AG10803 (cell line): ENCODE results near the gene GSTA3.
"Not testable (repeated sequence)": the region's sequence is repeated elsewhere in the genome, so short reads cannot be mapped to it uniquely, and the experiment has no call there.

Experiments
- DNase-seq: peaks from one replicate; pipeline ENCODE4 v3.0.0; 2010; ENCODE audit warnings: low read depth
- H3K4me3 ChIP-seq: 2 replicates; pipeline ENCODE4 v1.5.1; 2011; ENCODE audit warnings: mild to moderate bottlenecking, low read length, control low read depth
- TF ChIP-seq, protein P1 (sequence below): conservative IDR thresholded peaks from 2 replicates; pipeline ENCODE4 v1.5.1; 2011; ENCODE audit warnings: mild to moderate bottlenecking, low read length, control low read depth, inconsistent platforms

Gene GSTA3

DNA sequence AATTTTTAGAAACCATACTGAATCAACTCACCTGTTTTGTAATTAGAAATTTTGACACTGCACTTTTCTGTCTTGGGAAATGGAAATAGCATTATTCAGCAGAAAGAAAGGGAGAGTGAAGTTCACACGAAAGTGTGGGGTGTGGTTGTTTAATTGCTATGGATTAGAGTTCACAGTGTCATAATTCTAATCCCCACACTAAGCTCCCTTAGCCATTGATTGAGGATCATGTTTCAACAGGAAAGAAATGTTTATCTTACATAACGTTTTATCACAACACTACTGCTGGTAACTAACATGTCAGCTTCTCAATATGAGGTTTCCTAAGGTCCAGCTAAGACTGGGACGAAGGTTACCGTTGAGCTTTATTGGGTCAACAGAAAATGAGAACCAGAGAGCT is 37.5 kb downstream of the GSTA3 start:
- TF ChIP-seq, protein P1, sequence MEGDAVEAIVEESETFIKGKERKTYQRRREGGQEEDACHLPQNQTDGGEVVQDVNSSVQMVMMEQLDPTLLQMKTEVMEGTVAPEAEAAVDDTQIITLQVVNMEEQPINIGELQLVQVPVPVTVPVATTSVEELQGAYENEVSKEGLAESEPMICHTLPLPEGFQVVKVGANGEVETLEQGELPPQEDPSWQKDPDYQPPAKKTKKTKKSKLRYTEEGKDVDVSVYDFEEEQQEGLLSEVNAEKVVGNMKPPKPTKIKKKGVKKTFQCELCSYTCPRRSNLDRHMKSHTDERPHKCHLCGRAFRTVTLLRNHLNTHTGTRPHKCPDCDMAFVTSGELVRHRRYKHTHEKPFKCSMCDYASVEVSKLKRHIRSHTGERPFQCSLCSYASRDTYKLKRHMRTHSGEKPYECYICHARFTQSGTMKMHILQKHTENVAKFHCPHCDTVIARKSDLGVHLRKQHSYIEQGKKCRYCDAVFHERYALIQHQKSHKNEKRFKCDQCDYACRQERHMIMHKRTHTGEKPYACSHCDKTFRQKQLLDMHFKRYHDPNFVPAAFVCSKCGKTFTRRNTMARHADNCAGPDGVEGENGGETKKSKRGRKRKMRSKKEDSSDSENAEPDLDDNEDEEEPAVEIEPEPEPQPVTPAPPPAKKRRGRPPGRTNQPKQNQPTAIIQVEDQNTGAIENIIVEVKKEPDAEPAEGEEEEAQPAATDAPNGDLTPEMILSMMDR = no peak
- H3K4me3 ChIP-seq = no peak overlapping the region
- no peak for DNase-seq

DNA sequence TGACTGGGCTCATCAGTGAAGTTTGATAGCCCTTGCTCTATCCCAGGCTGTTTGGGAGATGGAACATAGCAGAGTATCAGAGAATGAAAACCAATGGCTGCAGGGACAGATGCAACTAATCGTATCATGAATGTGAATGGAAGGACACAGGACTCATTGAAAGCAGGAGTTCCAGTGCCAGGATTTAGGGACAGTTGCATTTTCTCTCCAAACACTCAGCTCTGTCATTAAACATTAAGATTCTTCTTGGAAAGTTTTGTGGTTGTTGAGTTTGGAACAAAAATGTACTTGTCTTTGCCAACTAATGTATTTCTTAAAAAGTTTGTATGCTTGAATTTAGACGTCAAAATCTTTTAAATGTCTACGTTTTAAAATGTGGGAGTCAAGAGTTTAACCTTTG is 37.9 kb downstream of the GSTA3 start:
- H3K4me3 ChIP-seq = no peak overlapping the region
- TF ChIP-seq, protein P1 = no peak
- DNase-seq = no peak

DNA sequence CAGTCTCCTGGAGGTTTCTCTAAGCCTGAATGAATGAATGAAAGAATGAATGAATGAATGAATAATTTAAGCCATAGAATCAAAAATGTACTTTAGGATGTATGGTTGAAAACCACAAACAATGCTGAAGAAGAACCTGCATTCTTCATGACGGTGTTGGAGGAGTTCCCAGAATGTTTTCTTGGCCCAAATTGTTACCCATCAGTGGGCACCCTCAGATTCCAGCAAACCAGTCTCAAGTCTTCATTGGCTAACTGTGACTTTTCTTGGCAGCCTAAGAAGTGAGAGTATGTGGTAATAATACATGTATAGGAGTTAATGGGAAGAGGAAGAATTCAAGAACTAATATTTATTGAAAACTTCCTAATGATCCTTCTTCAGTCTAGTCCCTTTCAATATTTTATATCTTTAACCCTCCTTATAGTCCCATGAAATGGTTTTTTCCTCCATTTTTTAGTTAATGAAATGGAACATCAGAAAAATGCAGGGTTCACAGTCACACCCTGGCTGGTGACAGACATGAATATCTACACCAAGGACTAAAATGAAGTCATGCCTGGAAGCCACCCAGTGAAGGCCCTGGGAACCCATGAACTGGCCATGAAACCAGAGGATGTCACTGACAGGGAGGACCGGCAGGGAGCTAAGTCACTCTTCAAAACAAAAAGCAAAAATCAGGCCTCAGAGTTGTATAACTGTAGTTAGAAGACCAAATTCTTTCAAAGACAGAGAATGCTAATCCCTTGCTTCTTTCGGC is 39.0 kb downstream of the GSTA3 start:
- not testable (repeated sequence) for H3K4me3 ChIP-seq
- DNase-seq = peak; percentile 68

DNA sequence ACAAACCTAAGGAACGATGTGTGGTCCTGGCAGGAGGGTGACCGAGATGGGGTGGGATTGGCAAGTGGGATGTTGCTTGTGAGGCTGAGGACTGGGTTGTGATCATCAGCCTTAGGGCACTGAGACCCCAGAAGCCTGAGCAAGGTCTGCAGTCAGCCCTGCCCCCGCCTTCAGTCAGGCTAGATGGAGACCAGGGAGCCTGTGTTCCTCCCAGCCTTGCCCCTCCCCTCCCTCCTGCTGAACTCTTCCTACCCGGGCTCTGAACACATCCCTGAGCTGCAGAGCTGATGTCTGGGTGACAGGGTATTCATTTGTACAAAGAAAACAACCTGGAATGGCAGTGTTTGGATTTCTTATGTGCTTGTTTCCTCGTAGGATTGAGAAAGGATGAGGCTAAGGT is 40.6 kb downstream of the GSTA3 start:
- H3K4me3 ChIP-seq, DNase-seq: not testable (repeated sequence)

DNA sequence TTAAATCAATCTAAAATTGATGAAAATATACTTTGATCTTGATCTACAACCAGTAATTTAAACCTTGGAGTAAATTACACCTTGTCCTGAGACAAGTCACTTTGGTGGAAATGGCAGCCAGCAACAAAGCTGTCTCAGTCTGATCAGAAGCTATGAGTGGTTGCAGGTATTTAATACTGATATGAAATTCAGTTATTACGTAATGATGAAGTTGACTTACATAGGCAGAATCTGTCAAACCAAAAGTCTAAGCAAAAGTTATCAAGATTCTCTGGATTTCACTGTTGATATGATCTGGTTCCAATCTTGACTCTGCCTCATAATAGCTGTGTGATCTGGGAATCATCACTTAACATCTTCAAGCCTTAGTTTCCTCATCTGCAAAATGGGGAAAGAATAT is 41.3 kb downstream of the GSTA3 start:
- H3K4me3 ChIP-seq = no peak overlapping the region

DNA sequence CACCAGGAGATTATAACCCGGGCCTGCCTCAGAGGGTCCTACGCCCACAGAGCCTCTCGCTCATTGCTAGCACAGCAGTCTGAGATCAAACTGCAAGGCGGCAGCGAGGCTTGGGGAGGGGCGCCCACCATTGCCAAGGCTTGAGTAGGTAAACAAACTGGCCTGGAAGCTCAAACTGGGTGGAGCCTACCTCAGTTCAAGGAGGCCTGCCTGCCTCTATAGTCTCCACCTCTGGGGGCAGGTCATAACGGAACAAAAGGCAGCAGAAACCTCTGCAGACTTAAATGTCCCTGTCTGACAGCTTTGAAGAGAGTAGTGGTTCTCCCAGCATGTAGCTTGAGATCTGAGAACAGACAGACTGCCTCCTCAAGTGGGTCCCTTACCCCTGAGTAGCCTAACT is 48.3 kb downstream of the GSTA3 start:
- H3K4me3 ChIP-seq, DNase-seq: not testable (repeated sequence)

More for the DNA sequence above, 41.3 kb downstream of the GSTA3 start:
- no peak for DNase-seq
- TF ChIP-seq, protein P1 = no peak

DNA sequence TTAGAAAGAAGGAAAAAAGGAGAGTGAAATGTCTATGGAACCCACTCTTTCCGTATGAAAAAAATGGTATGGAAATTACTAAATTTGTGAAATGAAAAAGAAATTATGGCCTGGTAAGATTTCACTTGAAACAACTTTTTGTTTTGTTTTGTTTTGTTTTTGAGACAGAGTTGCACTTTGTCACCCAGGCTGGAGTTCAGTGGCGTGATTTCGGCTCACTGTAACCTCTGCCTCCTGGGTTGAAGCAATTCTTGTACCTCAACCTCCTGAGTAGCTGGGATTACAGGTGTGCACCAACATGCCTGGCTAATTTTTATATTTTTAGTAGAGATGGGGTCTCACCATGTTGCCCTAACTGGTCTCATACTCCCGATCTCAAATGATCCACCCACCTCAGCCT is 51.1 kb downstream of the GSTA3 start:
- TF ChIP-seq, protein P1 = no peak

DNA sequence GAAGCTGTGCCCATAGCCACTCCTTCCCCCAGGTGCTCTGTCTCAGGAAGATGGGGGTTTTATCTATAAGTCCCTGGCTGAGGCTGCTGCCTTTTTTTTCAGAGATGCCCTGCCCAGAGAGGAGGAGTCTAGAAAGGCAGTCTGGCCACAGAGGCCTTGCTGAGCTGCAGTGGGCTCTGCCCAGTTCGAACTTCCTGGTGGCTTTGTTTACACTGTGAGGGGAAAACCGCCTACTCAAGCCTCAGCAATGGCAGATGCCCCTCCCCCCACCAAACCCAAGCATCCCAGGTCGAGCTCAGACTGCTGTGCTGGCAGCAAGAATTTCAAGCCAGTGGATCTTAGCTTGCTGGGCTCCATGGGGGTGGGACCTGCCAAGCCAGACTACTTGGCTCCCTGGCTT is 53.4 kb downstream of the GSTA3 start:
- not testable (repeated sequence) for DNase-seq, H3K4me3 ChIP-seq

More for the DNA sequence above, 51.1 kb downstream of the GSTA3 start:
- DNase-seq = no peak
- H3K4me3 ChIP-seq = no peak overlapping the region

DNA sequence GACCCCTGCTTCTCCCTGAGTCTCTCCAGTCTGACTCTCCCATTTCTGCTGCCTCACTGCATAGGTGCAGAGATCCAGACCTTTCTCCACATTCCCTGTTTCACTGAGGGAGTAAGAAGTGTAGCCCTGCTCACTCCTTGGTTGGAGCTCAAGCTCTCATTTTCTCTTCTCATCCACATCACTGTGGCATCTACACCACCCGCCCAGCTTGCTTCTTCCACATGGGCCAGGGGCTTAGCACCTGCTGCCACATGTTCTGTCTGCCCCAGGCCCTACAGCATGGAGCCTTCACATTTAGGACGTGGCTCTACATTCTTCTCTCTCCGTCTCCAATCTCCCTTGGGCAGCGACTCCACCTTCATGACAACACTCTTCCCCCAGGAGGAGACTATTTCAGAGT is 60.4 kb downstream of the GSTA3 start:
- H3K4me3 ChIP-seq = no peak overlapping the region
- DNase-seq = no peak
- TF ChIP-seq, protein P1 = no peak
